Activated T-cell treated with anti-CD3 and anti-CD28 coated beads, Interleukin-2, amount 50 U/mL, for 1 hour (primary cell): ENCODE results near the gene KLHDC8B.

ENCODE experiments used
- DNase-seq: peaks from one replicate; pipeline ENCODE4 v3.0.0-alpha.2; 2020

KLHDC8B gene

DNA sequence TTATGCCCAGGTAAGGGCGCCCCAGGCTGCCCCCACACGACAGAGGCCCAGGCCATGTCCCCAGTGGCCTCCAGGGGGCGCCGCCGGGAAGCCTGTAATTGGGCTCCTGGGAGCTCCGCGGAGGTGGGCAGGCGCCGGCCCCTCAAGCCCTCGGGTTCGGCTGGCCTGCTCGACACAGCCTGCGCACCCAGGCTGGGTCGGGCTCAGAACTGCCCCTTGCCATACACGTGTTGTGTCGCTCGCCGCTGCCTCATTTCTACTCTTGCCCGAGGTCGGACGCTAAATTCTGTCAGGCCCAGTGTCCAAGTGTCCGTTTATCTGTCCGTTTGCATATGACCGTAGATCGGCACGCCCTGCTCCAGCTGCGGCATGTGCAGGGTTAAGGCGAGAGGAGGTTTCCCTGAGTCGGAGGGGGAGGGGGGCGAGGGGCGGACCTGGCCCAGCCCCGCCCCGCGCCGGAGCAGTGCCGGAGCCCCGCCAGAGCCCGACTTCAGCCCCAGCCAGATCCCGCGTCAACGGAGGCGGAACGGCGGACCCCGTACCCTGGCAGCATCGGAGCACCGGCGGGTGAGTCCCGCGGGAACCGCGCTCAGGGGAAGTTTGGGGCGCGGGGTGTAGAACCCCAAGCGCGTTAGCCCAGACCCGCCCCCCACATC, at the start of gene KLHDC8B:
Gene KLHDC8B, plus strand, starts transcription at position 480 of the 656 bp plus-strand sequence. CDS start 1,172 bp downstream, outside the sequence.
- peak; percentile 83 for DNase-seq

DNA sequence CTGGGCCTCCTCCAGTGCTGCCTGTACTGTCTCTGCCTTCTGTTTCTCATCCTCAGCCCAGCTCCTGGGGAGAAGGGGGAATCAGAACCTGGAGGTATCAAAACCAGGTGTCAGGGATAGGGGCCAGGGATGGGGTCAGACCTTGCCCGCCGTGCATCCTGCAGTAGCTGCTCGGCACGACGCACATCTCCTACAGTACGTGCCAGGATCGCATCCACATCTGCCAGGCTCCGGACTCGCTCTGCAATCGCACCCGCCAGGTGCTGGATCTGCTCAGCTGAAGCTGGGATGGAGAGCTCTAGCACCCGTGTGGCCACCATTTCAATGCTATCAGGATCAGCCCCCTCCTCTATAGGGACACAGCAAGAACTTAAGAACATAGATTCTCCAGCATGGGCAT, 49.4 kb upstream of the KLHDC8B start:
- no peak for DNase-seq

GRCh38 chr3:49122451-49122850, 48.9 kb upstream of the KLHDC8B start:
- no peak for DNase-seq

DNA sequence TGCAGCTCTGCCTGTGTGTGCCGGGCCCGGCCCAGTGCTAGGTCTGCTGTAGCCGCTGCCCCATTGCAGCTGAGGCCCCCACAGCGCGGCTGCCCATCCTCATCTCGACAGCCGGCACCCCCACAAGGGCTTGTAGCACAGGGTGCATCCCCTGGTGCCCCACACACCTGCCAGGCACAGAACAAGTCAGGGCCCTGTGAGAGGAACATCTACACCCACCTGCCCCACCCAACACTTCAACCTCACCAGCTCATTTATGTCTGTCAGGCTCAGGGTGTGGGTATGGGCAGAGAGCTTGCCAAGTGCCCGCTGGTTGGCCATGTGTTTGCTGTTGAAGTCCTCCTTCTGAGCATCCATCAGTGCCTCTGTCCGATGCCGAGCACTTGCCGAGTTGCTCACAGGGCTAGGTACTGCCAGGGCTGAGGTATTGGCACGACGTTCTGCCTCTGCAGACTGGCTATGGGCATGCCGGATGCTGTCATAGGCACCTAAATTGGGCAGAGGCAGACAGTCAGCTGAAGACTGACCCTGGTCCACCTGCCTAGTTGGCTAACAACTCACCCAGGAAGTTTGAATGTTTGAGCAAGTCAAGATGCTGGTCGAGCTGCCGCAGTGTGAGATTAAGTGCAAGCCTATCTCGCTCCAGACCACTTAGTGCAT, 48.4 kb upstream of the KLHDC8B start:
- no peak for DNase-seq

- no peak for DNase-seq
Measured at GRCh38 chr3:49123687-49124086, 47.7 kb upstream of the KLHDC8B start.

DNA sequence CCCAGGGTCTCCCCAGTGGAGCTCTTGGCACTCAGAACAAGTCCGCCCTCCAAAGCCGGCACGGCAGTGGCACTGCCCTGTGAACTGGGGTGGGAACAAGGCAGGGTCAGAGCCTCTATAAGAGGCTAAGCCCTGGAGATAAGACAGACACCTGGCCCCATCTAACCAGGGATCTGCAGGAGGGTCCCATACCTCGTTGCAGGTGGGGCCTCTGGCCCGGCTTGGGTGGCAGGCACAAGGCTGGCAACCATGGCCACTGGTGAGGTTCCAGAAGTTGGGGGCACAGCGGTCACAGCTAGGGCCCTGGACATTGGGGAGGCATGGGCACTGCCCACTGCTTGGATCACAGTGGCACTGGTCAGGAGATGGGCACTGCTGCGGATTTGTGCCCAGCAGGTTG, 47.2 kb upstream of the KLHDC8B start:
- no peak for DNase-seq

- no peak for DNase-seq
Measured at GRCh38 chr3:49124991-49125670, 46.3 kb upstream of the KLHDC8B start.

GRCh38 chr3:49131040-49131439, 40.4 kb upstream of the KLHDC8B start:
- no peak for DNase-seq

DNA sequence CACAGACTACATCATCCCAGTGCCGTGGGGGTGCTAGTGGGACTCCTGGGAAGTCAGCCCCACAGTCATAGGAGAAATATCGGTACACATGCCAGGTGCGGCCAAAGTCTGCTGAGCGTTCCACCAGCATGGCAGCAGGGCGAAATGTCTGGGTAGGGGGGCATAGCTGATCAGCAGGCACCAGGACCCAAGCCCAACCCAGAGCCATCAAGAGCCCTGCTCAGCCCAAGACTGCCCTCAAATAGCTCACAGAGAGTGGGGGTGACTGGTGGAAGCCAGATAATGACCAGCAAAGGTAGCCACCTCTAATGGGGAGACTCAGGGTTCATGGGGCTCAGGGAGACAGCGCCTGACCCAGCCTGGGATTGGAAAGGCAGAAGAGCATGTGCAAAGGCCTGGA, 39.8 kb upstream of the KLHDC8B start:
- DNase-seq, result no peak

GRCh38 chr3:49132073-49132436, 39.3 kb upstream of the KLHDC8B start:
- DNase-seq, result no peak

DNA sequence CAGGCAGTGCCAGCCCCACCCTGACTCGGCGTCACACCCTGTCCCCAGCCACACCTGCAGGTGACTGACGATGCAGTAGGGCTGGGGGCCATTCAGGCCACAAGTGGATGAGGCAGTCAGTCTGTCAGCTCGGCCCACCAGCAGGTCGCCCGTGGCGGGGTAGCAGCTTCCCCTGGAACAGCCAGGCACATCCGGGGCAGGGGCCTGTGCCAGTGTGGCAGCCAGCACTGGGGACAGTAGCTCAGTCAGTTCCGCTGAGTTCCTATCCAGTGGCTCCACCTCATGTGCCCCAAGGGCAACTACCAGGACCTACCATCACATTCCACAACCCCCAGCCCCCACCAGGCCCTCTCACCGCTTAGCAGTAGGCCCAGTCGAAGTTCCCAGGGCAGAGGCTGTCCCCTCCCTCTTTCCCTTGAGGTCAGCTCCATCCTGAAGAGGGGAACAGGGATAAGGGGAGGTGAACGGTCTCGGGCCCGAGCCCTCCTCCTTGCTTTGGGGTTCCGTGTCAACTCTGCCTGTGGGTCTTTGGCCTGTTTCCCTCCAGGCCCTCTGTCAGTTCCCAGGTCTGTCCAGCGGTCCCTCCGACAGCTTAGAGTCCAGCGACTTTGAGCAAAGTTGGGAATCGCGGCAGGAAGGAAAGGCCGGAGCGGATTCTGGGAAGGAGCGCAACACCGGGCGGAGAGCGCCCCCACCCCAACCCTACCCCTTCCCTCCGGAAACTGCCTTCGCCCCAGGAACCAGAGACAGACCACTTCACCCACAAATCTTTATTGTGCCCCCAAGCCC, 38.8 kb upstream of the KLHDC8B start, which contains the start of gene LAMB2:
Gene LAMB2, minus strand, starts transcription at position 614 of the 789 bp plus-strand sequence. Its CDS starts 183 bp downstream, at position 431.
- DNase-seq, result no peak

- DNase-seq, result no peak
Measured at GRCh38 chr3:49133226-49133951, 38.0 kb upstream of the KLHDC8B start.

- DNase-seq, result no peak
Measured at GRCh38 chr3:49134471-49135265, 36.7 kb upstream of the KLHDC8B start.

DNA sequence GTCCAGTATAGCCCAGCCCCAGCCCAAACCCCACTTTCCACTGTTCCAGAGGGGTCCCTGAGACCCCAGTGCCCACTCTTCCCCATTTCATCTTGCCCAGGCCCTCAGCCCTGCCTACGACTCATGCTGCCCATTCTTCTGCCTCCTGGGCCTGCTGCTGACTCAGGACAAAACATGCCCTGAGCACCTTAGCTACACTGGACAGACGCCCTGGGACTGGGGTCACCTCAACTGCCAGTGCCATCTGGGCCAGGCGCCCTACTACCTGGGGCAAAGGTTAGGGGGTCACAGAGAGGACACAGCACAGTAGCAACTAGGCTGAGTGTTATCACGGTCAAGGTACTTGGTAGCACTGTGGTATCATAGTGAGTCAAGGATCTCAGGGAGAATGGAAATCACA, 35.9 kb upstream of the KLHDC8B start:
- DNase-seq, result no peak

GRCh38 chr3:49140080-49140479, 31.3 kb upstream of the KLHDC8B start:
- DNase-seq, result no peak

DNA sequence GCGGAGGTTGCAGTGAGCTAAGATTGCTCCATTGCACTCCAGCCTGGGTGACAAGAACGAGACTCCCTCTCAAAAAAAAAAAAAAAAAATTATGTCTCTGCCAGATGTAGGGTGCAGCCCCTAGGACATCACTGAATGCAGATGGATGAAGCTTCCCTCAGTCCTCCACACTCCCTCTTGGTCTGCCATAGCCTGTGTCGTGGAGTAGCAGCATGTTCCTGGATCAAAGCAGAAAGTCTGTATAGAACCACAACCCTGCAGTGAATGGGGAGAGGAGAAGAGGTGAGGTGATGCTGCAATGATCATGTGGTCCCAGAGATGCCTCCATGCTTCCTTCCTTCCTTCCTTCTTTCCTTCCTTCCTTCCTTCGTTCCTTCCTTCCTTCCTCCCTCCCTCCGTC, 23.2 kb upstream of the KLHDC8B start:
- DNase-seq, result no peak

GRCh38 chr3:49151610-49152009, 19.8 kb upstream of the KLHDC8B start:
- no peak for DNase-seq

- no peak for DNase-seq
Measured at GRCh38 chr3:49153349-49153912, 18.0 kb upstream of the KLHDC8B start.

GRCh38 chr3:49157289-49157688, 14.1 kb upstream of the KLHDC8B start:
- no peak for DNase-seq

DNA sequence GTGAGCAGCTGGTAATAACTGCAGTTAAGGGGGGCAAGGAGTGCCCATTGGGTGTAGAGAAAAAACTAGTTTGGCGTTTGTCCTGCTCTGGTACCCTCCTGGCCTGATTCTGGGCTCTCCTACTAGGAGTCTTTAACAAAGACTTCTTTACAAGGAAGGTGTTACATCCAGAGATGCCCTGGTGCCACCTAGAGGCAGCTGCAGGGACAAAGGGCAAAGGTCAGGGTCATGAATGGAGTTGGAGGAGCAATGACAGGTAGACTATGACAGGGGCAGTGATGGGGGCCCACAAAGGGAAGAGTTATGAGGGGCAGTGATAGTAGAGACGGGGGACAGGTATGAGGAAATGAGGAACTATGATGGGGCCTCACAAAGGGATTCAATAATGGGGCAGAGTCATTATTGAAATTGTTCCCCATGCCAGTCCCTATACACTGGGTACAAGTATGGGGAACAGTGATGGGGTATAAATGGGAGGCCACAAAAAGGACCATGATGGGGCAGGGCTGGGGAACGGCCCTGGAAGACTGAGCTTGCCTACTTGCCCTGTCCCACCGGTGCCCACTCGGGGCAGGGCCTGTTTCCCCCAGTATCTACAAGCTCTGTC, 13.2 kb upstream of the KLHDC8B start:
- DNase-seq, result peak; percentile 67

DNA sequence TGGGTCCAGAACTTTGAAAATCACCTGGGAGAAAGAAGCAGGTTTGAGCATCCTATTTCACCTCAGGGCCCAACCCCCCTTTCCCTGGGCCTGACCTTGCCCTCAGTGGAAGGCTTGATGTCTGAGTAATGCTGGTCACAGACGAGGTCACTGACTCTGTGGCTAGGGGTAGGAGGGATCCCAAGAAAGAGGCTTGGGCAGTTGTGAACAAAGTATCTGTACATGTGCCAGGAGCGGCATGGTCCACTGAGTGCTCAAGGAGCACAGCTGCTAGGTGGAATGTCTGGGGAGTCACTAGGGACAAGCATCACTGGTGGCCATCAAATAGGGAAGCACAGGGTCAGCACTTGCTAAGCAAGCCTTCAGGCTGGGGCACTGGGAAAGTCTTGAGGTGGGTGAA, 12.6 kb upstream of the KLHDC8B start:
- no peak for DNase-seq
